H1 (cell line): ENCODE measurements around the gene CPNE4. TPM values are rescaled to one million over a fixed set of nuclear protein-coding genes. Genes with fewer than 3 reads are reported as not detected.
A peak's percentile ranks its signal among the peaks of the same experiment; 100 is the strongest.

Source experiments
- CTCF ChIA-PET: fragments of 300-600 bp; sonication (Branson Sonifier 250); formaldehyde crosslinking; loops from one replicate; lab custom pipeline; 2021; ENCODE audit not compliant: partially characterized antibody; lab: Charles Lee
- POLR2A ChIA-PET: fragments of 300-600 bp; sonication (Branson Sonifier 250); formaldehyde crosslinking; loops from one replicate; lab custom pipeline; 2021; ENCODE audit warnings: inconsistent platforms; ENCODE audit not compliant: partially characterized antibody; lab: Charles Lee
- DNase-seq, 2 experiments: peaks; one replicate each; pipeline versions ENCODE4 v3.0.0 to v3.0.0-alpha.2; 2010 to 2022; ENCODE audit warnings: low spot score in 2 of 2, low read depth in 1 of 2, mixed read lengths in 1 of 2
- FAIRE-seq: peaks from 2 replicates; lab custom pipeline; 2011; peaks lifted over from hg19 to GRCh38; lab: Jason Lieb, UNC
- H2AFZ ChIP-seq: 2 replicates; pipeline ENCODE4 v1.8.1; 2012; ENCODE audit warnings: low read length, inconsistent platforms
- H2AK5ac ChIP-seq: 2 replicates; pipeline ENCODE4 v1.6.1; 2013; ENCODE audit warnings: low read depth, low read length
- H2BK120ac ChIP-seq: replicated peaks from 2 replicates; pipeline ENCODE3; 2013; ENCODE audit warnings: low read depth, low read length, inconsistent platforms
- H2BK12ac ChIP-seq: 2 replicates; pipeline ENCODE4 v1.6.1; 2013; ENCODE audit warnings: low read depth, low read length
- H2BK15ac ChIP-seq: 2 replicates; pipeline ENCODE4 v1.6.1; 2013; ENCODE audit warnings: low read length
- H2BK20ac ChIP-seq: 2 replicates; pipeline ENCODE4 v1.6.1; 2013; ENCODE audit warnings: low read length
- H2BK5ac ChIP-seq: 2 replicates; pipeline ENCODE4 v1.6.1; 2013; ENCODE audit warnings: low read depth, low read length
- H3K14ac ChIP-seq: 2 replicates; pipeline ENCODE4 v1.6.1; 2013; ENCODE audit warnings: inconsistent platforms; ENCODE audit not compliant: insufficient read length
- H3K18ac ChIP-seq: 2 replicates; pipeline ENCODE4 v1.6.1; 2013; ENCODE audit warnings: low read length; ENCODE audit errors: extremely low read depth
- H3K23ac ChIP-seq: 2 replicates; pipeline ENCODE4 v1.6.1; 2013; ENCODE audit warnings: inconsistent platforms; ENCODE audit not compliant: insufficient read length
- H3K23me2 ChIP-seq: 2 replicates; pipeline ENCODE4 v1.6.1; 2013; ENCODE audit warnings: low read depth, low read length
- H3K27ac ChIP-seq: 2 replicates; pipeline ENCODE4 v1.6.1; 2011; ENCODE audit warnings: low read depth, low read length, inconsistent platforms
- H3K27me3 ChIP-seq, 4 experiments: replicated peaks in 1 of 4; 1 replicate in 1 of 4; 2 replicates in 3 of 4; pipeline versions ENCODE4 v1.6.1 to v1.8.1; 2011 to 2013; ENCODE audit warnings: low read length in 3 of 4, mild to moderate bottlenecking in 3 of 4, inconsistent platforms in 2 of 4, mixed read lengths in 2 of 4, moderate library complexity in 1 of 4; ENCODE audit not compliant: control insufficient read depth in 3 of 4, insufficient read depth in 3 of 4; ENCODE audit errors: extremely low read depth in 1 of 4
- H3K36me3 ChIP-seq, 4 experiments: 2 replicates each; pipeline versions ENCODE4 v1.6.1 to v1.8.1; 2011 to 2013; ENCODE audit warnings: mild to moderate bottlenecking in 4 of 4, low read length in 3 of 4, moderate library complexity in 2 of 4, control low read depth in 1 of 4, inconsistent platforms in 1 of 4; ENCODE audit not compliant: insufficient read depth in 4 of 4, control insufficient read depth in 2 of 4
- H3K4ac ChIP-seq: replicated peaks from 2 replicates; pipeline ENCODE3; 2013; ENCODE audit warnings: low read length, low read depth, mixed read lengths, inconsistent platforms; ENCODE audit not compliant: insufficient read length
- H3K4me1 ChIP-seq, 4 experiments: replicated peaks in 1 of 4; 1 replicate in 1 of 4; 2 replicates in 3 of 4; pipeline versions ENCODE4 v1.6.1 to v1.8.1; 2011 to 2013; ENCODE audit warnings: low read length in 3 of 4, inconsistent platforms in 2 of 4, mixed read lengths in 1 of 4; ENCODE audit not compliant: insufficient read depth in 4 of 4, control insufficient read depth in 3 of 4
- H3K4me2 ChIP-seq, 2 experiments: 2 replicates each; pipeline versions ENCODE4 v1.6.1 to v1.8.1; 2011 to 2013; ENCODE audit warnings: low read depth in 2 of 2, low read length in 2 of 2, control low read depth in 1 of 2, inconsistent platforms in 1 of 2, mild to moderate bottlenecking in 1 of 2; ENCODE audit not compliant: insufficient read depth in 1 of 2
- H3K4me3 ChIP-seq, 4 experiments: fragments of 200-600, 300-600 bp in 1 of 4; sonication (generic), shearing (Covaris generic), sonication (Bioruptor Twin) in 1 of 4; 2 replicates each; pipeline versions ENCODE4 v1.5.1 to v1.8.1; 2011 to 2016; ENCODE audit warnings: low read length in 4 of 4, low read depth in 3 of 4, control low read depth in 2 of 4, inconsistent platforms in 2 of 4, mild to moderate bottlenecking in 2 of 4, mixed read lengths in 1 of 4, moderate library complexity in 1 of 4; ENCODE audit not compliant: insufficient read depth in 2 of 4; ENCODE audit errors: extremely low read depth in 1 of 4
- H3K56ac ChIP-seq: replicated peaks from 2 replicates; pipeline ENCODE3; 2013; ENCODE audit warnings: low read depth, mild to moderate bottlenecking, mixed read lengths, low read length, inconsistent platforms; ENCODE audit not compliant: insufficient read length
- H3K79me1 ChIP-seq: 2 replicates; pipeline ENCODE4 v1.6.1; 2013; ENCODE audit warnings: low read depth, low read length, control low read depth
- H3K79me2 ChIP-seq, 2 experiments: 2 replicates each; pipeline versions ENCODE4 v1.6.1 to v1.8.1; 2012 to 2013; ENCODE audit warnings: low read length in 2 of 2, mild to moderate bottlenecking in 2 of 2, inconsistent platforms in 1 of 2; ENCODE audit not compliant: insufficient read depth in 2 of 2, control insufficient read depth in 1 of 2
- H3K9ac ChIP-seq, 4 experiments: replicated peaks in 1 of 4; 1 replicate in 1 of 4; 2 replicates in 3 of 4; pipeline versions ENCODE4 v1.6.1 to v1.8.1; 2011 to 2013; ENCODE audit warnings: low read depth in 3 of 4, low read length in 3 of 4, control low read depth in 2 of 4, mild to moderate bottlenecking in 2 of 4, moderate library complexity in 2 of 4, inconsistent platforms in 1 of 4; ENCODE audit errors: extremely low read depth in 1 of 4
- H3K9me3 ChIP-seq, 2 experiments: 2 replicates each; pipeline versions ENCODE4 v1.6.1 to v1.8.1; 2012 to 2013; ENCODE audit warnings: mild to moderate bottlenecking in 2 of 2, moderate library complexity in 2 of 2, control low read depth in 1 of 2, inconsistent platforms in 1 of 2, low read depth in 1 of 2, low read length in 1 of 2, mixed read lengths in 1 of 2; ENCODE audit not compliant: insufficient read depth in 2 of 2
- H4K20me1 ChIP-seq, 2 experiments: replicated peaks in 1 of 2; 2 replicates each; pipeline versions ENCODE3 to v1.8.1; 2011 to 2013; ENCODE audit warnings: inconsistent platforms in 2 of 2, low read length in 2 of 2, mild to moderate bottlenecking in 1 of 2; ENCODE audit not compliant: insufficient read depth in 2 of 2, control insufficient read depth in 1 of 2
- H4K5ac ChIP-seq: 2 replicates; pipeline ENCODE4 v1.6.1; 2013; ENCODE audit warnings: low read length, low read depth, mixed read lengths, inconsistent platforms; ENCODE audit not compliant: insufficient read length
- H4K8ac ChIP-seq: 2 replicates; pipeline ENCODE4 v1.8.0; 2013; ENCODE audit warnings: mild to moderate bottlenecking, moderate library complexity, low read length, inconsistent platforms; ENCODE audit not compliant: insufficient read depth; ENCODE audit errors: extremely low read depth
- H4K91ac ChIP-seq: replicated peaks from 2 replicates; pipeline ENCODE3; 2013; ENCODE audit warnings: low read length, mixed read lengths, inconsistent platforms; ENCODE audit not compliant: insufficient read length
- SIN3A ChIP-seq, 2 experiments: IDR thresholded peaks in 1 of 2; conservative IDR thresholded peaks in 1 of 2; 2 replicates each; pipeline ENCODE4 v1.6.1; 2011 to 2012; ENCODE audit warnings: low read length in 2 of 2, improper control_type of control experiment in 1 of 2, low read depth in 1 of 2, mild to moderate bottlenecking in 1 of 2
- WGBS, 2 experiments: shearing (Covaris generic) in 1 of 2; methylation state at CpG; one replicate each; pipeline versions ENCODE4 v1.1.6 to v1.1.7; 2013 to 2015; ENCODE audit warnings: low lambda C conversion rate in 2 of 2, mixed read lengths in 2 of 2, inconsistent platforms in 1 of 2, low coverage in 1 of 2, missing lambda C conversion rate in 1 of 2; ENCODE audit not compliant: insufficient replicate concordance in 2 of 2, insufficient coverage in 1 of 2, insufficient read length in 1 of 2; ENCODE audit errors: extremely low coverage in 1 of 2, missing lambda C conversion rate in 1 of 2; 5-methylcytosine and 5-hydroxymethylcytosine counted together
- polyA plus RNA-seq, 7 experiments: library from polyadenylated mRNA; depleted of rRNA in 3 of 7; stranded (reverse) in 5 of 7; unstranded in 2 of 7; fragments of >200 nt in 5 of 7; fragments of 200-250 nt in 2 of 7; gene quantifications; 1 replicate in 5 of 7; 2 replicates in 1 of 7; 4 replicates in 1 of 7; pipeline versions ENCODE4 v1.2.1 to v1.2.3, GENCODE V29; 2011 to 2013; ENCODE audit warnings: missing spikeins in 2 of 7, mixed read lengths in 2 of 7
- total RNA-seq: library from RNA; stranded (reverse); fragmentation: NEBNext Ultra II Directional; extraction: Animal tissue kit (Norgen Biotek cat#: 25700); gene quantifications from 2 replicates; pipeline ENCODE4 v1.2.1, GENCODE V29; 2021

The CPNE4 gene
- total and polyA plus RNA-seq, 2 of the 8 experiments (the other 6 are each of a cell fraction or from before 2014, with no cell fraction given) = 0.82 to 3.8 TPM

GRCh38 chr3:131535131-131535530 lies 499.7 kb downstream of the CPNE4 start:
- ChIA-PET CTCF (interaction anchor here (1.2 to 1.6 kb wide), 2 partner anchors 15 to 34 kb away, joined by 3 to 9 read pairs; no protein-coding TSS in a partner anchor), POLR2A (no interaction called here)
- H4K8ac ChIP-seq = no peak overlapping the region
- H2AFZ ChIP-seq = no peak overlapping the region
- H4K5ac ChIP-seq = no peak overlapping the region
- no peaks in the 10 kb centered on the region for H3K23me2 ChIP-seq
- no peak overlapping the region for H4K91ac ChIP-seq
- no peak overlapping the region for H2BK5ac ChIP-seq
- peaks cover 0 to 5% (median 3%) of the 10 kb centered on the region in 4 experiments; a peak in 3 of 7 replicates for H3K4me1 ChIP-seq
- 0 out of 4 replicates have a peak overlapping the region, but pooled peaks of 1 of the 2 experiments have one; percentile 36 for H3K4me2 ChIP-seq
- no peak for FAIRE-seq
- H2AK5ac ChIP-seq = no peak overlapping the region
- H3K56ac ChIP-seq = no peak overlapping the region
- no peak overlapping the region for H3K23ac ChIP-seq
- no peak for DNase-seq
- H2BK120ac ChIP-seq = no peak overlapping the region
- H2BK20ac ChIP-seq = no peak overlapping the region
- H3K14ac ChIP-seq = no peak overlapping the region
- no peaks in the 10 kb centered on the region for H3K36me3 ChIP-seq
- H2BK12ac ChIP-seq = no peak overlapping the region; the same call in 1 of the 2 replicates
- WGBS, 2 experiments = 90% methylated on average over 3 of the region's 3 CpGs; no CpG with 5 or more reads in 1 of the 2 experiments
- no peaks in the 10 kb centered on the region for H4K20me1 ChIP-seq
- H3K9ac ChIP-seq = no peak overlapping the region
- H3K27me3 ChIP-seq = no peaks in the 10 kb centered on the region
- H3K27ac ChIP-seq = no peak overlapping the region
- H3K18ac ChIP-seq = no peak overlapping the region
- H3K9me3 ChIP-seq = no peaks in the 10 kb centered on the region
- no peak for TF ChIP-seq SIN3A (conservative IDR thresholded peaks at IDR 0.05 in 1 of 2, IDR thresholded peaks at IDR 0.05 in 1 of 2; ENCODE audit: low read depth in 1 of 2, low read length in 2 of 2)
- no peaks in the 10 kb centered on the region for H3K79me2 ChIP-seq
- H3K4me3 ChIP-seq = no peak overlapping the region
- no peaks in the 10 kb centered on the region for H3K79me1 ChIP-seq
- H3K4ac ChIP-seq = no peak overlapping the region
- H2BK15ac ChIP-seq = no peak overlapping the region
